Activated effector memory CD4-positive, alpha-beta T cell treated with anti-CD3 and anti-CD28 coated beads, Interleukin-2, amount 50 U/mL, for 16 hours (primary cell): ENCODE measurements around the gene CLEC16A.
A peak's percentile ranks its signal among the peaks of the same experiment; 100 is the strongest.

ENCODE experiments used
- DNase-seq: peaks from one replicate; pipeline ENCODE4 v3.0.0-alpha.2; 2020

The CLEC16A gene

GRCh38 chr16:11104168-11105037, 160.0 kb downstream of the CLEC16A start:
- DNase-seq, result no peak

GRCh38 chr16:11105038-11105903, 160.9 kb downstream of the CLEC16A start:
- DNase-seq, result peak; percentile 73

- DNase-seq, result no peak
Observed at GRCh38 chr16:11106726-11107125, 162.4 kb downstream of the CLEC16A start.

- DNase-seq, result no peak
Observed at GRCh38 chr16:11107780-11108465, 163.6 kb downstream of the CLEC16A start.

GRCh38 chr16:11108466-11108805, 164.1 kb downstream of the CLEC16A start:
- DNase-seq, result no peak

- no peak for DNase-seq
Observed at GRCh38 chr16:11109566-11109965, 165.2 kb downstream of the CLEC16A start.

- DNase-seq, result no peak
Observed at GRCh38 chr16:11111150-11111549, 166.8 kb downstream of the CLEC16A start.

- no peak for DNase-seq
Observed at GRCh38 chr16:11111856-11112634, 167.7 kb downstream of the CLEC16A start.

GRCh38 chr16:11112723-11113348, 168.5 kb downstream of the CLEC16A start:
- no peak for DNase-seq

- no peak for DNase-seq
Observed at GRCh38 chr16:11114366-11115164, 170.2 kb downstream of the CLEC16A start.

- no peak for DNase-seq
Observed at GRCh38 chr16:11117576-11118211, 173.3 kb downstream of the CLEC16A start.

GRCh38 chr16:11118479-11118878, 174.1 kb downstream of the CLEC16A start:
- no peak for DNase-seq

- DNase-seq, result no peak
Observed at GRCh38 chr16:11121083-11121608, 176.8 kb downstream of the CLEC16A start.

- no peak for DNase-seq
Observed at GRCh38 chr16:11121914-11122692, 177.7 kb downstream of the CLEC16A start.

- no peak for DNase-seq
Observed at GRCh38 chr16:11123666-11124065, 179.3 kb downstream of the CLEC16A start.

- DNase-seq, result no peak
Observed at GRCh38 chr16:11125936-11126335, 181.6 kb downstream of the CLEC16A start.

- no peak for DNase-seq
Observed at GRCh38 chr16:11126399-11127054, 182.2 kb downstream of the CLEC16A start.

GRCh38 chr16:11127610-11128195, 183.3 kb downstream of the CLEC16A start:
- DNase-seq, result no peak
